B cell (primary cell): ENCODE results near the gene APBB3. TPM values are rescaled to one million over a fixed set of nuclear protein-coding genes. Genes with fewer than 3 reads are reported as not detected.

Source experiments
- ATAC-seq: fragments of 200-7000 bp; cut with Tn5 transposase; one replicate; pipeline ENCODE4 v1.10.0; 2021; ENCODE audit warnings: low read depth, mild to moderate bottlenecking, moderate number of reproducible peaks, moderate library complexity
- CTCF ChIA-PET: fragments of 350-600 bp; sonication (Branson Sonifier 250); formaldehyde crosslinking; loops from one replicate; lab custom pipeline; 2021; ENCODE audit warnings: antibody characterized with exemption, inconsistent platforms; lab: Charles Lee
- POLR2A ChIA-PET: fragments of 350-600 bp; sonication (Branson Sonifier 250); formaldehyde crosslinking; loops from one replicate; lab custom pipeline; 2021; ENCODE audit warnings: antibody characterized with exemption; lab: Charles Lee
- DNase-seq: peaks from one replicate; pipeline ENCODE4 v3.0.0; 2013
- H2AFZ ChIP-seq: 2 replicates; pipeline ENCODE4 v1.6.1; 2012; ENCODE audit warnings: mild to moderate bottlenecking, low read depth, low read length; ENCODE audit not compliant: insufficient read depth, poor library complexity, severe bottlenecking
- H3K27ac ChIP-seq, 2 donors: 1 replicate in 1 of 2; 2 replicates in 1 of 2; pipeline ENCODE4 v1.5.1; 2012 to 2013; ENCODE audit warnings: low read length in 2 of 2, mild to moderate bottlenecking in 2 of 2, moderate library complexity in 1 of 2
- H3K27me3 ChIP-seq, 4 experiments: fragments of 200-600 bp in 1 of 4; sonication (generic) in 1 of 4; replicated peaks in 1 of 4; 1 replicate in 2 of 4; 2 replicates in 2 of 4; pipeline versions ENCODE4 v1.6.1 to v1.7.0; 2013 to 2016; ENCODE audit warnings: low read length in 3 of 4, mild to moderate bottlenecking in 2 of 4, mixed read lengths in 1 of 4, moderate library complexity in 1 of 4; ENCODE audit not compliant: insufficient read depth in 4 of 4, control insufficient read depth in 3 of 4; ENCODE audit errors: control extremely low read depth in 1 of 4
- H3K36me3 ChIP-seq, 2 experiments: replicated peaks in 1 of 2; 1 replicate in 1 of 2; 2 replicates in 1 of 2; pipeline versions ENCODE4 v1.6.1 to v1.7.1; 2013; ENCODE audit warnings: low read length in 1 of 2; ENCODE audit not compliant: insufficient read depth in 2 of 2, control insufficient read depth in 1 of 2; ENCODE audit errors: control extremely low read depth in 1 of 2, extremely low read depth in 1 of 2
- H3K4me1 ChIP-seq, 2 donors: fragments of 200-600 bp in 1 of 2; sonication (generic) in 1 of 2; 1 replicate in 1 of 2; 2 replicates in 1 of 2; pipeline versions ENCODE4 v1.5.1 to v1.6.1; 2013 to 2017; ENCODE audit warnings: low read length in 2 of 2; ENCODE audit not compliant: control insufficient read depth in 2 of 2, insufficient read depth in 2 of 2
- H3K4me2 ChIP-seq: replicated peaks from 2 replicates; pipeline ENCODE3; 2012; ENCODE audit warnings: mild to moderate bottlenecking, low read depth, low read length; ENCODE audit not compliant: poor library complexity, severe bottlenecking
- H3K4me3 ChIP-seq, 5 experiments: fragments of 200-600 bp in 1 of 5; sonication (generic) in 1 of 5; 1 replicate in 3 of 5; 2 replicates in 2 of 5; pipeline versions ENCODE4 v1.5.1 to v1.7.0; 2011 to 2016; ENCODE audit warnings: low read length in 4 of 5, mild to moderate bottlenecking in 4 of 5, low read depth in 2 of 5, control low read depth in 1 of 5, moderate library complexity in 1 of 5; ENCODE audit not compliant: insufficient read depth in 1 of 5; ENCODE audit errors: control extremely low read depth in 1 of 5, extremely low read depth in 1 of 5
- H3K79me2 ChIP-seq: fragments of 200-600 bp; sonication (generic); one replicate; pipeline ENCODE4 v1.6.0; 2016; ENCODE audit warnings: low read length; ENCODE audit not compliant: control insufficient read depth, insufficient read depth
- H3K9ac ChIP-seq: fragments of 200-600 bp; sonication (generic); 2 replicates; pipeline ENCODE4 v1.6.1; 2017; ENCODE audit warnings: mild to moderate bottlenecking, low read length, moderate library complexity
- H3K9me3 ChIP-seq, 3 donors: one replicate each; pipeline versions ENCODE4 v1.6.1 to v1.7.1; 2013; ENCODE audit warnings: low read length in 2 of 3; ENCODE audit not compliant: control insufficient read depth in 2 of 3, insufficient read depth in 1 of 3; ENCODE audit errors: control extremely low read depth in 1 of 3
- H4K20me1 ChIP-seq: 2 replicates; pipeline ENCODE4 v1.6.0; 2012; ENCODE audit warnings: mild to moderate bottlenecking, low read length; ENCODE audit not compliant: insufficient read depth, control insufficient read depth, poor library complexity, severe bottlenecking
- H3K27ac Mint-ChIP-seq: one replicate; pipeline ENCODE4 v1.8.0; 2021; ENCODE audit warnings: mixed read lengths
- H3K27me3 Mint-ChIP-seq: one replicate; pipeline ENCODE4 v1.8.0; 2021; ENCODE audit warnings: mixed read lengths
- H3K4me1 Mint-ChIP-seq: one replicate; pipeline ENCODE4 v1.8.0; 2021; ENCODE audit warnings: mixed read lengths
- H3K4me3 Mint-ChIP-seq: one replicate; pipeline ENCODE4 v1.8.0; 2021; ENCODE audit warnings: mixed read lengths
- H3K9me3 Mint-ChIP-seq: one replicate; pipeline ENCODE4 v1.8.0; 2022; ENCODE audit warnings: mixed read lengths; ENCODE audit not compliant: insufficient read depth
- EZH2 ChIP-seq: IDR thresholded peaks from 2 replicates; pipeline ENCODE4 v1.6.1; 2012; ENCODE audit warnings: borderline replicate concordance, low read depth, mild to moderate bottlenecking, moderate library complexity, low read length; ENCODE audit not compliant: insufficient read depth, poor library complexity, severe bottlenecking
- WGBS: methylation state at CpG from one replicate; pipeline ENCODE4 v1.1.5; 2013; ENCODE audit warnings: missing lambda C conversion rate; ENCODE audit not compliant: insufficient coverage; 5-methylcytosine and 5-hydroxymethylcytosine counted together
- intact Hi-C: fragments of 100-400 bp; cut with micrococcal nuclease; formaldehyde crosslinking; loops from one replicate; pipeline ENCODE4 v1.10.0; 2022
- polyA plus RNA-seq: library from polyadenylated mRNA; depleted of rRNA; stranded (reverse); fragments of >200 nt; gene quantifications from 2 replicates; pipeline ENCODE4 v1.2.3, GENCODE V29; 2012
- total RNA-seq, 2 donors: library from RNA; stranded (reverse); fragments of 120-200 nt in 1 of 2; gene quantifications; 1 replicate in 1 of 2; 2 replicates in 1 of 2; pipeline versions ENCODE4 v1.2.3 to v1.2.4, GENCODE V29; 2013 to 2022
- TF ChIP-seq, protein P1 (sequence below): fragments of 200-600 bp; IDR thresholded peaks from one replicate; pipeline ENCODE4 v1.8.0; 2022; ENCODE audit warnings: antibody characterized with exemption, mild to moderate bottlenecking

APBB3 gene
- total and polyA plus RNA-seq, 2 donors (not counting 1 experiment from before 2014, with no cell fraction given), result 73.9 to 126 TPM

DNA sequence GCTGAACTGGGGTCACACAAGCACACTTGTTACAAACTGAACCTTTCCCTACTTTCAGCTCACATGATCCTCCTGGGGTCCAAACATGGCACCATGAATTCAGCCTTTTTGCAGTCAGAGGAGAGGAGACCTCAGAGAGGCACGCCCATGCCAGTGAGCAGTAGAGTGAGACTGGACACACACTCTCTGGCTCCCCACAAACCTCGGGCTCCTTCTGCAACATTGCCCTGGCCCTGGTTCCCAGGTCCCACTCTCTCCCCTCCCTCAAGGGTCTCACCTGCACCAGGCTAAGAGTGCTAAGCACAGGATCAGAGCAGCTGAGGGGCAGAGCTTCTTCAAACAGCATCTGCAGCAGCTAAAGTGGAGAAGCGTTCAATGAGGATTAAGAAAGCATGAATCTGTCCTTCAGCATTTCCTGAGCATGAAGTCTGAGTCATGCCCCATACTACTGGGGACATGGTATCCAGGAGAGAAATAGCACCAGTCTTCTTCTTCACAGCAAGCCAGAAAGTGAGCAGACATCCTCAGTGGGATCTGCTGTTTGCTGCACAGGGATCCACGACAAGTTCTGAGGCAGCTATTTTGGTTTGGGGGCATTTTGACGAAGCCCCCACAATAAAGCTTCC is 27.5 kb upstream of the APBB3 start:
- Histone ChIP-seq H3K4me1 (no peaks in the 10 kb centered on the region), H4K20me1 (no peaks in the 10 kb centered on the region), H3K4me2 (no peak overlapping the region), H3K27ac (no peak overlapping the region), H3K9me3 (peaks cover 0 to 6% (median 0%) of the 10 kb centered on the region in 3 donors), H3K4me3 (peak overlapping the region in 1 of 5 experiments; percentile 39), H3K27me3 (peaks cover 0 to 2% (median 0%) of the 10 kb centered on the region in 4 experiments), H3K9ac (no peak overlapping the region), H3K36me3 (no peaks in the 10 kb centered on the region), H3K79me2 (no peaks in the 10 kb centered on the region), H2AFZ (no peak overlapping the region)
- TF ChIP-seq, protein P1, sequence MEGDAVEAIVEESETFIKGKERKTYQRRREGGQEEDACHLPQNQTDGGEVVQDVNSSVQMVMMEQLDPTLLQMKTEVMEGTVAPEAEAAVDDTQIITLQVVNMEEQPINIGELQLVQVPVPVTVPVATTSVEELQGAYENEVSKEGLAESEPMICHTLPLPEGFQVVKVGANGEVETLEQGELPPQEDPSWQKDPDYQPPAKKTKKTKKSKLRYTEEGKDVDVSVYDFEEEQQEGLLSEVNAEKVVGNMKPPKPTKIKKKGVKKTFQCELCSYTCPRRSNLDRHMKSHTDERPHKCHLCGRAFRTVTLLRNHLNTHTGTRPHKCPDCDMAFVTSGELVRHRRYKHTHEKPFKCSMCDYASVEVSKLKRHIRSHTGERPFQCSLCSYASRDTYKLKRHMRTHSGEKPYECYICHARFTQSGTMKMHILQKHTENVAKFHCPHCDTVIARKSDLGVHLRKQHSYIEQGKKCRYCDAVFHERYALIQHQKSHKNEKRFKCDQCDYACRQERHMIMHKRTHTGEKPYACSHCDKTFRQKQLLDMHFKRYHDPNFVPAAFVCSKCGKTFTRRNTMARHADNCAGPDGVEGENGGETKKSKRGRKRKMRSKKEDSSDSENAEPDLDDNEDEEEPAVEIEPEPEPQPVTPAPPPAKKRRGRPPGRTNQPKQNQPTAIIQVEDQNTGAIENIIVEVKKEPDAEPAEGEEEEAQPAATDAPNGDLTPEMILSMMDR, result no peak
- TF ChIP-seq EZH2, result no peak
- Mint-ChIP-seq H3K4me1 (no peaks in the 10 kb centered on the region), H3K4me3 (no peak overlapping the region), H3K27me3 (peaks cover 9% of the 10 kb centered on the region), H3K9me3 (no peaks in the 10 kb centered on the region), H3K27ac (no peak overlapping the region)
- no peak for ATAC-seq
- ChIA-PET POLR2A (no interaction called here), CTCF (interaction anchor here (1.3 kb wide), 1 partner anchor 16 kb away, joined by 3 read pairs; no protein-coding TSS in a partner anchor)
- intact Hi-C loops, result no loop called here
- no peak for DNase-seq
- 82% methylated on average over 3 of the region's 5 CpGs for WGBS

DNA sequence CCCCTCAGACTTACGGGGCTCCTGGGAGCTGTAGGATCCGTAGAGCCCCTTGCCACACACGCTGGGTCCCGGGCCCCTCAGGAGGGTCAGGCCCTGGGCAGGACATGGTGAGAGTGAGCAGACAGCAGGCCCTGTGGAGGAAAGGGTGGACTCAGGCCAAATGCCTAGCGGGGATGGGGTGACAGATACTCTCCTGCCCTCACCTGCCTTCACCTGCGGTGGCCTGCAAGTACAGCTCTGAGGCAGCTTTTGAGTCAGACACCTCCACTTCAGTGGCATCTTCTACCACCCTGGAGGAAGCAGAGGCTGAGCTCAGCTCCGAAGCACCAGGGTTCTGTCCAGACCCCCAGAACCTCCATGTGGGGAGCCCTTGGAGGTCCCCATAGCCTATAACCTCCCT is 26.5 kb upstream of the APBB3 start:
- no peak overlapping the region for H3K27ac ChIP-seq
- no peak for TF ChIP-seq EZH2
- TF ChIP-seq, protein P1, result no peak
- H2AFZ ChIP-seq, result no peak overlapping the region
- DNase-seq (no peak), ATAC-seq (no peak)
- no peaks in the 10 kb centered on the region for H4K20me1 ChIP-seq
- no peaks in the 10 kb centered on the region for H3K9me3 Mint-ChIP-seq
- POLR2A ChIA-PET, result no interaction called here
- 96% methylated on average over 6 of the region's 7 CpGs for WGBS
- H3K27me3 ChIP-seq, result peaks cover 0 to 2% (median under 1%) of the 10 kb centered on the region in 4 experiments
- H3K4me1 Mint-ChIP-seq, result no peaks in the 10 kb centered on the region
- H3K9ac ChIP-seq, result no peak overlapping the region
- H3K79me2 ChIP-seq, result no peaks in the 10 kb centered on the region
- no peaks in the 10 kb centered on the region for H3K36me3 ChIP-seq
- H3K4me3 ChIP-seq, result no peak overlapping the region
- CTCF ChIA-PET, result no interaction called here
- H3K4me1 ChIP-seq, result no peaks in the 10 kb centered on the region
- peaks cover 9% of the 10 kb centered on the region for H3K27me3 Mint-ChIP-seq
- intact Hi-C loops, result no loop called here
- H3K4me3 Mint-ChIP-seq, result no peak overlapping the region
- peaks cover 0 to 6% (median 0%) of the 10 kb centered on the region in 3 donors for H3K9me3 ChIP-seq
- H3K4me2 ChIP-seq, result no peak overlapping the region
- H3K27ac Mint-ChIP-seq, result no peak overlapping the region
